Embryonic facial prominence (tissue), 1 donor: Measurements from ENCODE around the gene KDSR.

Experiments used
- DNase-seq: peaks from one replicate; pipeline ENCODE4 v3.0.0-alpha.2; 2016; ENCODE audit errors: extremely low spot score

Gene KDSR

GRCh38 chr18:63321291-63321690 lies 45.7 kb downstream of the KDSR start:
- DNase-seq, result no peak

GRCh38 chr18:63320975-63321265 lies 46.1 kb downstream of the KDSR start:
- no peak for DNase-seq

GRCh38 chr18:63320123-63320974 lies 46.7 kb downstream of the KDSR start:
- peak; percentile 90 for DNase-seq

GRCh38 chr18:63319383-63320122 lies 47.5 kb downstream of the KDSR start, which contains the start of gene BCL2:
BCL2 (minus strand) TSS chr18:63319769.
- DNase-seq, result no peak

- DNase-seq, result no peak
Observed at GRCh38 chr18:63318889-63319382, 48.1 kb downstream of the KDSR start.

- no peak for DNase-seq
Observed at GRCh38 chr18:63317982-63318888, 48.8 kb downstream of the KDSR start.

GRCh38 chr18:63317556-63317946 lies 49.5 kb downstream of the KDSR start:
- DNase-seq, result no peak

GRCh38 chr18:63316612-63317555 lies 50.1 kb downstream of the KDSR start:
- DNase-seq, result no peak

GRCh38 chr18:63315876-63316275 lies 51.1 kb downstream of the KDSR start:
- DNase-seq, result no peak

- no peak for DNase-seq
Observed at GRCh38 chr18:63315131-63315662, 51.8 kb downstream of the KDSR start.

GRCh38 chr18:63314062-63314790 lies 52.8 kb downstream of the KDSR start:
- DNase-seq, result no peak

GRCh38 chr18:63313396-63313917 lies 53.5 kb downstream of the KDSR start:
- no peak for DNase-seq

- no peak for DNase-seq
Observed at GRCh38 chr18:63312737-63313395, 54.1 kb downstream of the KDSR start.

- DNase-seq, result no peak
Observed at GRCh38 chr18:63312019-63312409, 55.0 kb downstream of the KDSR start.

GRCh38 chr18:63311118-63312018 lies 55.6 kb downstream of the KDSR start:
- DNase-seq, result no peak

- DNase-seq, result no peak
Observed at GRCh38 chr18:63309422-63309821, 57.6 kb downstream of the KDSR start.

GRCh38 chr18:63307551-63308200 lies 59.3 kb downstream of the KDSR start:
- no peak for DNase-seq
